ENCODE measurements around the gene VMP1.
A peak's percentile ranks its signal among the peaks of the same experiment; 100 is the strongest.

The VMP1 gene

DNA sequence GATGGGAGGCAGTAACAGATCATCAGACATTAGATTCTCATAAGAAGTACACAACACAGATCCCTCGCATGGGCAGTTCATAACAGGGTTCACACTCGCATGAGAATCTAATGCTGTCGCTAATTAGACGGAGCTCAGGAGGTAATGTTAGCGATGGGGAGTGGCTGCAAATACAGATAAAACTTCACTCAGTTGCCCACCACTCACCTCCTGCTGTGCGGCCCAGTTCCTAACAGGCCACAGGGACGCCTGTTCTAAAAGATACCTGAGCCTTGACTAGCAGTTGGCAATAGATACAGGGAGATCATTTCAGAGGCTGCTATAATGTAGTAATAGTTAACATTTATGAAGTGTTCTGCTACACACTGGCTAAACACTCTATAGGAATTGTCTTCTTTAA lies 5.2 kb upstream of the VMP1 start:
- no peak for DNase-seq (ENCODE audit: extremely low read depth, insufficient read length)
- TF ChIP-seq CTCF (IDR thresholded peaks at IDR 0.05; ENCODE audit: insufficient read depth, low read length, poor library complexity, severe bottlenecking): no peak
- no peak overlapping the region for H3K4me3 ChIP-seq (replicated peaks; ENCODE audit: low read depth, low read length)
- H3K27me3 ChIP-seq (replicated peaks; ENCODE audit: control insufficient read depth, insufficient read depth, low read length): no peaks in the 10 kb centered on the region
- H3K36me3 ChIP-seq (ENCODE audit: control insufficient read depth, insufficient read depth, low read length): peaks cover 9% of the 10 kb centered on the region

DNA sequence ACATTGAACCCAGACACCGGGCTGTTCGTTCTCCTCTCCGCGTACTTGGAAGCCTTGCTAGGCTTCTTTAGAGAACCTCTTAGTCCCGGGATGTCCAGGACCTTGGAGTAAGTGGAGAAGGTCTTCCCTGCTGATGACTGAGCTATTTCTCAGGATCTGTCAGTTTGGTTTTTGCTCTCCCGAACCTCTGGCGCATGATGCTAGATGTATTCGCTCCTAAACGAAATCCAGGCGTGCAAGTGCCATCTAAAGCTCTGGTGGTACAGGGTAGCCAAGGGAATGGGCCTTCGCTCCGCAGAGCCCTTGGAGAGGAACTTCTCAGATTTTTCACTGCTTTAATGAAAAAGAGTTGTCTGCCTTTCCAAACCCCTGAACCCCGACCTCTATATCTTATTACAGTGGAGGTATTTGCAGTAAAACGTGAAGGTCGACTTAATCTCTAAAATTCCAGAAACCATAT lies 547 bp downstream of the VMP1 start:
- H3K36me3 ChIP-seq (ENCODE audit: control insufficient read depth, insufficient read depth, low read length): peaks cover 1% of the 10 kb centered on the region; the same call in 1 of the 2 replicates
- TF ChIP-seq CTCF (IDR thresholded peaks at IDR 0.05; ENCODE audit: insufficient read depth, low read length, poor library complexity, severe bottlenecking): no peak
- H3K4me3 ChIP-seq (replicated peaks; ENCODE audit: low read depth, low read length): peak overlapping the region; percentile 99
- H3K27me3 ChIP-seq (replicated peaks; ENCODE audit: control insufficient read depth, insufficient read depth, low read length): no peaks in the 10 kb centered on the region
- no peak for DNase-seq (ENCODE audit: extremely low read depth, insufficient read length)

DNA sequence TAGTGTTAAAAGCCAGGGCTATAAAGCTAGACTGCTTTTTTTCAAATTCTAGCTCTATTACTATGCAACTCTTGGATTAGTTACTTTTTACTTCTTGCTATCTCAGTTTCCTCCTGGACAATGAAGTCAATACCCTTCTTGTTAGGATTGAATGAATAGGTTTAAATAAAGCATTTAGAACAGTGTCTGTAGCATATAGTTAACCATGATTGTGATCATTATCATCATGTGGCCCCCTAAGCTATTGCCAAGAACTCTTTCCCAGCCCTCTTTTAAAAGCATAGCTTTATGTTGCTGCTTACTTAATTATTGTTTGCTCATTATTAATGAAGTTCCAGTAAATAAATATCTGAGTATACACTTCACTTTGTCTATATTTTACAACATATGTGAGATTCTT lies 4.5 kb downstream of the VMP1 start:
- Histone ChIP-seq H3K36me3 (ENCODE audit: control insufficient read depth, insufficient read depth, low read length) (no peaks in the 10 kb centered on the region), H3K27me3 (replicated peaks; ENCODE audit: control insufficient read depth, insufficient read depth, low read length) (no peaks in the 10 kb centered on the region), H3K4me3 (replicated peaks; ENCODE audit: low read depth, low read length) (no peak overlapping the region)
- TF ChIP-seq CTCF (IDR thresholded peaks at IDR 0.05; ENCODE audit: insufficient read depth, low read length, poor library complexity, severe bottlenecking): no peak
- no peak for DNase-seq (ENCODE audit: extremely low read depth, insufficient read length)

- no peak overlapping the region for H3K4me3 ChIP-seq (replicated peaks; ENCODE audit: low read depth, low read length)
Measured at GRCh38 chr17:59712862-59713261, 5.4 kb downstream of the VMP1 start.

GRCh38 chr17:59714255-59714654 lies 6.8 kb downstream of the VMP1 start:
- no peak for DNase-seq (ENCODE audit: extremely low read depth, insufficient read length)

More at GRCh38 chr17:59712862-59713261, 5.4 kb downstream of the VMP1 start:
- Histone ChIP-seq H3K36me3 (ENCODE audit: control insufficient read depth, insufficient read depth, low read length) (no peaks in the 10 kb centered on the region), H3K27me3 (replicated peaks; ENCODE audit: control insufficient read depth, insufficient read depth, low read length) (no peaks in the 10 kb centered on the region)
- DNase-seq (ENCODE audit: extremely low read depth, insufficient read length): no peak
- TF ChIP-seq CTCF (IDR thresholded peaks at IDR 0.05; ENCODE audit: insufficient read depth, low read length, poor library complexity, severe bottlenecking): no peak

More at GRCh38 chr17:59714255-59714654, 6.8 kb downstream of the VMP1 start:
- H3K36me3 ChIP-seq (ENCODE audit: control insufficient read depth, insufficient read depth, low read length): no peaks in the 10 kb centered on the region
- no peaks in the 10 kb centered on the region for H3K27me3 ChIP-seq (replicated peaks; ENCODE audit: control insufficient read depth, insufficient read depth, low read length)
- TF ChIP-seq CTCF (IDR thresholded peaks at IDR 0.05; ENCODE audit: insufficient read depth, low read length, poor library complexity, severe bottlenecking): no peak
- H3K4me3 ChIP-seq (replicated peaks; ENCODE audit: low read depth, low read length): no peak overlapping the region
